Hepatocyte (in vitro differentiated cells): ENCODE measurements around the gene GPN2. TPM values are rescaled to one million over a fixed set of nuclear protein-coding genes. Genes with fewer than 3 reads are reported as not detected.

Experiments
- DNase-seq: peaks from one replicate; pipeline ENCODE4 v3.0.0-alpha.2; 2016; ENCODE audit warnings: low spot score
- H2AFZ ChIP-seq: fragments of 200-600 bp; sonication (generic); 2 replicates; pipeline ENCODE4 v1.6.0; 2016; ENCODE audit warnings: antibody characterized with exemption, mild to moderate bottlenecking
- H3K27ac ChIP-seq: fragments of 200-600 bp; sonication (generic); 2 replicates; pipeline ENCODE4 v1.5.1; 2016; ENCODE audit warnings: mild to moderate bottlenecking
- H3K27me3 ChIP-seq: fragments of 200-600 bp; sonication (generic); 2 replicates; pipeline ENCODE4 v1.6.1; 2016
- H3K36me3 ChIP-seq: fragments of 200-600 bp; sonication (generic); replicated peaks from 2 replicates; pipeline ENCODE4 v1.5.1; 2016; ENCODE audit warnings: low read depth; ENCODE audit not compliant: insufficient read depth
- H3K4me1 ChIP-seq: fragments of 200-600 bp; sonication (generic); 2 replicates; pipeline ENCODE4 v1.5.1; 2016; ENCODE audit warnings: mild to moderate bottlenecking, moderate library complexity; ENCODE audit not compliant: insufficient read depth
- H3K4me2 ChIP-seq: fragments of 200-600 bp; sonication (generic); 2 replicates; pipeline ENCODE4 v1.6.0; 2016
- H3K4me3 ChIP-seq: fragments of 200-600 bp; sonication (generic); 2 replicates; pipeline ENCODE4 v1.5.1; 2016; ENCODE audit warnings: mild to moderate bottlenecking
- H3K79me2 ChIP-seq: fragments of 200-600 bp; sonication (generic); 2 replicates; pipeline ENCODE4 v1.6.0; 2017; ENCODE audit warnings: mild to moderate bottlenecking
- H3K9me2 ChIP-seq: fragments of 200-600 bp; sonication (generic); replicated peaks from 2 replicates; pipeline ENCODE4 v1.6.0; 2017; ENCODE audit warnings: mild to moderate bottlenecking; ENCODE audit not compliant: insufficient read depth
- H3K9me3 ChIP-seq: fragments of 200-600 bp; sonication (generic); 2 replicates; pipeline ENCODE4 v1.5.1; 2016; ENCODE audit warnings: low read depth, mild to moderate bottlenecking
- H4K20me1 ChIP-seq: fragments of 200-600 bp; sonication (generic); 2 replicates; pipeline ENCODE4 v1.6.0; 2016; ENCODE audit warnings: mild to moderate bottlenecking; ENCODE audit not compliant: insufficient read depth, poor library complexity, severe bottlenecking
- CTCF ChIP-seq: fragments of 200-600 bp; sonication (generic); IDR thresholded peaks from 2 replicates; pipeline ENCODE4 v1.5.1; 2016; ENCODE audit warnings: antibody characterized with exemption, mild to moderate bottlenecking; ENCODE audit not compliant: poor library complexity
- EZH2 ChIP-seq: fragments of 200-600 bp; sonication (generic); IDR thresholded peaks from 2 replicates; pipeline ENCODE4 v1.6.1; 2016; ENCODE audit warnings: antibody characterized with exemption, mild to moderate bottlenecking, borderline replicate concordance
- EZH2phosphoT487 ChIP-seq: fragments of 200-600 bp; sonication (generic); IDR thresholded peaks from one replicate; pipeline ENCODE4 v1.6.1; 2018; ENCODE audit warnings: antibody characterized with exemption, mild to moderate bottlenecking, low read depth, moderate library complexity; ENCODE audit not compliant: unreplicated experiment, severe bottlenecking
- WGBS: methylation state at CpG from one replicate; pipeline ENCODE4 v1.1.6; 2016; ENCODE audit warnings: low lambda C conversion rate; ENCODE audit errors: missing lambda C conversion rate; 5-methylcytosine and 5-hydroxymethylcytosine counted together
- polyA plus RNA-seq: library from polyadenylated mRNA; unstranded; fragments of >200 nt; fragmentation: Nextera tagmentation; extraction: Ambion mirVana; gene quantifications from 2 replicates; pipeline ENCODE4 v1.2.1, GENCODE V29; 2016
- total RNA-seq: library from RNA; depleted of rRNA; stranded (reverse); fragments of >200 nt; gene quantifications from 2 replicates; pipeline ENCODE4 v1.2.3, GENCODE V29; 2014

GPN2 gene
- total and polyA plus RNA-seq, 2 experiments from 2014 or later, result 12.6 to 37.9 TPM

GRCh38 chr1:26854906-26855305 is 35.2 kb downstream of the GPN2 start:
- Histone ChIP-seq H3K79me2 (no peaks in the 10 kb centered on the region), H3K9me3 (no peaks in the 10 kb centered on the region), H3K4me1 (no peaks in the 10 kb centered on the region), H3K27ac (no peak overlapping the region), H3K4me2 (no peak overlapping the region), H3K9me2 (no peaks in the 10 kb centered on the region), H4K20me1 (no peaks in the 10 kb centered on the region), H3K27me3 (no peaks in the 10 kb centered on the region), H2AFZ (no peak overlapping the region), H3K36me3 (no peaks in the 10 kb centered on the region), H3K4me3 (no peak overlapping the region)
- TF ChIP-seq CTCF (no peak), EZH2phosphoT487 (no peak), EZH2 (no peak)
- DNase-seq, result no peak
- WGBS, result 92% methylated on average over 5 of the region's 5 CpGs

GRCh38 chr1:26853600-26853999 is 36.5 kb downstream of the GPN2 start:
- WGBS, result 98% methylated on average over 10 of the region's 10 CpGs
- H3K36me3 ChIP-seq, result no peaks in the 10 kb centered on the region

GRCh38 chr1:26853156-26853555 is 36.9 kb downstream of the GPN2 start:
- DNase-seq, result peak; percentile 89
- no peaks in the 10 kb centered on the region for H3K27me3 ChIP-seq
- H3K36me3 ChIP-seq, result no peaks in the 10 kb centered on the region
- H3K27ac ChIP-seq, result no peak overlapping the region
- WGBS, result 43% methylated on average over 3 of the region's 3 CpGs
- no peaks in the 10 kb centered on the region for H4K20me1 ChIP-seq
- TF ChIP-seq CTCF, result peak; percentile 70
- no peak for TF ChIP-seq EZH2phosphoT487
- H3K9me2 ChIP-seq, result no peaks in the 10 kb centered on the region
- no peaks in the 10 kb centered on the region for H3K79me2 ChIP-seq
- no peak overlapping the region for H2AFZ ChIP-seq
- no peaks in the 10 kb centered on the region for H3K4me1 ChIP-seq
- H3K4me3 ChIP-seq, result no peak overlapping the region
- H3K9me3 ChIP-seq, result no peaks in the 10 kb centered on the region
- H3K4me2 ChIP-seq, result no peak overlapping the region

More at GRCh38 chr1:26853600-26853999, 36.5 kb downstream of the GPN2 start:
- H3K9me3 ChIP-seq, result no peaks in the 10 kb centered on the region
- no peaks in the 10 kb centered on the region for H4K20me1 ChIP-seq
- no peak overlapping the region for H3K4me2 ChIP-seq
- H2AFZ ChIP-seq, result no peak overlapping the region
- DNase-seq, result no peak
- no peaks in the 10 kb centered on the region for H3K4me1 ChIP-seq
- H3K9me2 ChIP-seq, result no peaks in the 10 kb centered on the region
- H3K27ac ChIP-seq, result no peak overlapping the region
- no peaks in the 10 kb centered on the region for H3K79me2 ChIP-seq
- H3K27me3 ChIP-seq, result no peaks in the 10 kb centered on the region
- no peak overlapping the region for H3K4me3 ChIP-seq
- no peak for TF ChIP-seq EZH2phosphoT487
- no peak for TF ChIP-seq CTCF
- TF ChIP-seq EZH2, result no peak

- H3K79me2 ChIP-seq, result no peaks in the 10 kb centered on the region
- no peaks in the 10 kb centered on the region for H3K4me1 ChIP-seq
- no peak overlapping the region for H3K4me3 ChIP-seq
- no peak overlapping the region for H3K27ac ChIP-seq
- no peaks in the 10 kb centered on the region for H4K20me1 ChIP-seq
- DNase-seq, result no peak
- no peak overlapping the region for H3K4me2 ChIP-seq
- H2AFZ ChIP-seq, result no peak overlapping the region
- H3K9me2 ChIP-seq, result no peaks in the 10 kb centered on the region
- TF ChIP-seq CTCF (no peak), EZH2 (no peak), EZH2phosphoT487 (no peak)
- H3K36me3 ChIP-seq, result no peaks in the 10 kb centered on the region
- no peaks in the 10 kb centered on the region for H3K9me3 ChIP-seq
- WGBS, result 72% methylated on average over 9 of the region's 9 CpGs
- no peaks in the 10 kb centered on the region for H3K27me3 ChIP-seq
Observed at GRCh38 chr1:26852701-26853100, 37.4 kb downstream of the GPN2 start.
